GM10266 (cell line): ENCODE measurements around the gene RDH12.
A peak's percentile ranks its signal among the peaks of the same experiment; 100 is the strongest.

Source experiments
- DNase-seq: peaks from one replicate; pipeline ENCODE4 v3.0.0; 2012; ENCODE audit errors: extremely low spot score
- TF ChIP-seq, protein P1 (sequence below): IDR thresholded peaks from 2 replicates; pipeline ENCODE4 v1.5.1; 2012; ENCODE audit warnings: mild to moderate bottlenecking, low read depth; ENCODE audit not compliant: control insufficient read depth, insufficient read depth; ENCODE audit errors: missing control alignments

Gene RDH12

DNA sequence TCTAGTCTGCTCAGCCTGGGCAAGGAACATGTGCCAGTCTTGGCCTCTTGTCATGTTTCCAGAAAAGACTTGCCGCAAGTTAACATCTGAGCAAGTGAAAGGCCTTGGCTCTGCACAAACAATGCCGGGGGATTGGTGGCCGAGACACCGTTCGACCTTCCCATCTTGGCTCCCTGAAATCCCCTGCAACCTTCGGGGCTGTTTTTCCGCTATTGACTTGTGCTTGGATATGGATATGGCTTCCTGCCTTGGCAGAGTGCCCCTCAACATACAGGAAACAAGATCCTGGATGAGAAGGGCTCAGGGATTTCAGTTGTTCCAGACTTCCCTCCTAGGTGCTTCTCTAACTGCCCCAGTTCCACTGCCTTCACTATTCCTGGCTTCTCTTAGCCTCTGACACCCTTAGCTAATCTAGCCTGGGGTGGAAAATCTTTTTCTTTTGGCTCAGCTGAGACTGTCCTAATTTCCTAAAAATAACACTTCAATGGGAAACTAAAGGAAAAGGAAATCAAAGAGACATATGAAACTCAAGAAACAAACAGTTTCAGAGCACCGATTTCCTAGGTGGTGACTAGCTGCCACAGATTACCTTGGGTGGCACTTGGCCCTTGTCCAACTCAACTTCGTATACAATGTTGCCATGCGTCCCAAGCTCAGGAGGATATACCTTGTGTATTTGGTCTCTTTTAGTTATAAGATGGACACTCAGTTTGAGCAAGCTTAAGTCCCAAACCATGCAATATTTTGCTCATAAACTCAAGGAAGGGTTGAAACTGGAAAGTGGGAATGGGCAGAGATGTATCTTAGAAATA, 33.9 kb downstream of the RDH12 start:
- TF ChIP-seq, protein P1, sequence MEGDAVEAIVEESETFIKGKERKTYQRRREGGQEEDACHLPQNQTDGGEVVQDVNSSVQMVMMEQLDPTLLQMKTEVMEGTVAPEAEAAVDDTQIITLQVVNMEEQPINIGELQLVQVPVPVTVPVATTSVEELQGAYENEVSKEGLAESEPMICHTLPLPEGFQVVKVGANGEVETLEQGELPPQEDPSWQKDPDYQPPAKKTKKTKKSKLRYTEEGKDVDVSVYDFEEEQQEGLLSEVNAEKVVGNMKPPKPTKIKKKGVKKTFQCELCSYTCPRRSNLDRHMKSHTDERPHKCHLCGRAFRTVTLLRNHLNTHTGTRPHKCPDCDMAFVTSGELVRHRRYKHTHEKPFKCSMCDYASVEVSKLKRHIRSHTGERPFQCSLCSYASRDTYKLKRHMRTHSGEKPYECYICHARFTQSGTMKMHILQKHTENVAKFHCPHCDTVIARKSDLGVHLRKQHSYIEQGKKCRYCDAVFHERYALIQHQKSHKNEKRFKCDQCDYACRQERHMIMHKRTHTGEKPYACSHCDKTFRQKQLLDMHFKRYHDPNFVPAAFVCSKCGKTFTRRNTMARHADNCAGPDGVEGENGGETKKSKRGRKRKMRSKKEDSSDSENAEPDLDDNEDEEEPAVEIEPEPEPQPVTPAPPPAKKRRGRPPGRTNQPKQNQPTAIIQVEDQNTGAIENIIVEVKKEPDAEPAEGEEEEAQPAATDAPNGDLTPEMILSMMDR = no peak
- no peak for DNase-seq

DNA sequence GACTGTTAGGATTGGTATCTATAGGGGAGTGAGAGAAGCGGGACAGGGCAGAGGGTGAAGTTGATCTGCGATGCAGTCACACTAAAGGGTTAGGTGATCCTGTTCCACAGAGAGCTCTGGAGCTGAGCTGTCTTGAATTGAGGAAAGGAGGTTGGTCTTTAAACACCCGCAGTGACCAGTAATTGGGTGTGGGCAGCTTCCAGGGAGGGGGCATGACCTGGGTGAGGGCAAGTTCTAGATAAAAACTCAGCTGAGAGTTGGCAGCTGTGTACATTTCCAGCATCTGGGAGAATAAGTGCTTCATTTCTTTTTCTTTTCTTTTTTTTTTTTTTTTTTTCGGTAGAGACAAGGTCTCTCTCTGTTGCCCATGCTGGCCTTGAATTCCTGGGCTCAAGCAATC, 35.1 kb downstream of the RDH12 start:
- TF ChIP-seq, protein P1 = no peak
- DNase-seq = no peak

DNA sequence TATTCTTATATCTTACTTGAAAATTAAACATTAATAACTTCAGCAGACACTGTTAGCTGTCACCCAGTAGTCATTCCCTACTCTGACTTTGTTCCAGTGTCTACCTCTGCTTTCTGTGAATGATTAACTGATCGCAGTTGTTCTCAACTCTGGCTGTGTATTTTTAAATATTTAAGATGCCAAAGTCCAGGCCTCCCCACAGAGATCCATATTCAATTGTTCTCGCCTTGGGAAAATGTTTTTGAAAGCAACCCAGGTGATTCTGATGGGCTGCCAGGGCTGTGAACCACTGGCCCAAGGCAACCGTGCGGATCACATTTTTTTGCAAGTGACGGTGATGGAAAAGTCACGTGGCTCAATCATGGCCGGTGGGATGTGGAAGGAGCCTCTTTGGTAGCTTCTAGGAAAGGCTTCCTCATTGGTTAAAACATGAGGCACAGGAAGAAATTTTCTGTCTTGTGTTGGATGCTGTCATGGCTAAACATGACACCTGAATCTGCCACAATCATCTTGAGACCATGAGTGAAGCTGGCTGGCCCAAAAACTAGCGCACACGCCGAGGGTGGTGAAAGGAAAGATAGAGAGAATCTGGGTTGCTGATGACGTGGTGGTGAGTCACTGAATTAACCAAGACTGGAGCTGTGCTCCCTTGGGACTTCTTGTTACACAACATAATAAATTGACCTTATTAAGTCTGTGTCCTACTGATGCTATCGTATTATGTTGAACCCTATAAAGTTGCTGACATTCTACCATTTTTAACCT, 37.2 kb downstream of the RDH12 start:
- TF ChIP-seq, protein P1 = no peak
- DNase-seq = no peak

DNA sequence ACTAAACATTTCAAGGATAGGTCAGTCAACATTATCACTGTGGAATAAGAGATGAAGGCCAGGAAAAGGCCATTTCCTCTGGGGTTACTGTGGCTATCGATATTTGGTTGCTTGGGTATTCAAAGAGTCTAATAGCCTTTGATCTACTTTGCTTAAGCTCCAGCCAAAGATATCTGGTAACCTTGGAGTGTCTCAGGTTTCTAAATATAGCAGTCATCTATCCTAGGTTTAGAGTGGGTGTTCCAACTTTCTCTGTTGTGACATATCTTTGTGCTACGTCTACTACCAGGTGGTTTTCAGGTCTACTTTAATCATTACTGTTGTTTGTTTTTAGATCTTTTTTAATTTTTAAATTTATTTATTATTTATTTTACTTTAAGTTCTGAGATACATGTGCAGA, 42.4 kb downstream of the RDH12 start:
- DNase-seq = no peak
- TF ChIP-seq, protein P1 = no peak

DNA sequence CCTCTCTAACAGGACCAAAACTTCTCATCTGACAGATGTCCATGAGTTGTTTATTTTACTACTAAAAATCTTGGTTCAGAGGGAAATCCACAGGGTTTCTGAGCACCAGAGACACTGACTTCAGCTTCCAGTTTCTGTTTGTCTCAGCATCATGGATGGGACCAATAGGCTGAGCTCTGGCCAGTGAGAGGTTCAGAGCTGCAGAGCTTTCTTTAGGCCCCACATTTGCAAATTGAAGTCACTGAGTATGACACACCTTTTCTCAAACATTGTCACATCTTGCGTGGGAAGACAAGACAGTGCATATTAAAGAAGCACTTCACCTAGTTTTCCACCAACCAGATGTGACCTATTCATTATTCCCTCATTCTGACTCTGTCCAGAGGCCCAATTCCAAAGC, 45.2 kb downstream of the RDH12 start:
- TF ChIP-seq, protein P1 = no peak
- peak; percentile 65 for DNase-seq

DNA sequence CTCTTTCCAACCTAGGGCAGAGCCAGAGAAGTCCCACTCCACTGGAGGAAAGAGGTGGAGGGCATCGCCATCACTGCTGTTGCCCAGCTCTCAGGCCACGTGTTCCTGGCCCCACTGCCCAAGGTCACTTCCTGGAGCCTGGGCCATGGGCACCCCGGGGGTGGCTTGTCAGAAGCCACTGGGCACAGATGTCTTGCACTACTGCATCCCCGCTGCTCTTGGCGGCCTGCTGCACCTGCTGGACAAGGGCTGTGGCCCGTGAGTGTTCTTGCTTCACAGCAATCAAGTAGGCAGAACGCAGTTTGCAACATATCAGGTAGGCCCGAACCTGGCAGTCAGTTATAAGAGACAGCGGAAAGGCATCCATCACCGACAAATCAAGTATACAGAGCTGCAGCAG, 46.6 kb downstream of the RDH12 start:
- TF ChIP-seq, protein P1 = no peak
- DNase-seq = no peak
